Calu3 (cell line): ENCODE measurements around the gene GALNT5. TPM values are rescaled to one million over a fixed set of nuclear protein-coding genes. Genes with fewer than 3 reads are reported as not detected.

Experiments used
- BruUV-seq: library from RNA; stranded (reverse); fragments of 400-500 nt; replicated peaks from 2 replicates; lab custom pipeline; 2021; lab: Mats Ljungman, UMichigan
- CTCF ChIA-PET: fragments of 300-600 bp; sonication (Branson Sonifier 250); formaldehyde crosslinking; loops from one replicate; lab custom pipeline; 2022; ENCODE audit warnings: antibody characterized with exemption; lab: Charles Lee
- DNase-seq: peaks from one replicate; pipeline ENCODE4 v3.0.0; 2022
- H3K27ac Mint-ChIP-seq: one replicate; pipeline ENCODE4 v1.8.0; 2022; ENCODE audit warnings: mixed read lengths; ENCODE audit not compliant: unreplicated experiment
- H3K27me3 Mint-ChIP-seq: one replicate; pipeline ENCODE4 v1.8.0; 2022; ENCODE audit warnings: mixed read lengths; ENCODE audit not compliant: unreplicated experiment
- H3K36me3 Mint-ChIP-seq: one replicate; pipeline ENCODE4 v1.8.0; 2022; ENCODE audit warnings: mild to moderate bottlenecking, moderate library complexity, mixed read lengths; ENCODE audit not compliant: insufficient read depth, unreplicated experiment
- H3K4me1 Mint-ChIP-seq: one replicate; pipeline ENCODE4 v1.8.0; 2022; ENCODE audit warnings: mild to moderate bottlenecking, low read depth, mixed read lengths; ENCODE audit not compliant: unreplicated experiment
- H3K4me3 Mint-ChIP-seq: one replicate; pipeline ENCODE4 v1.8.0; 2022; ENCODE audit warnings: mild to moderate bottlenecking, low read depth, moderate library complexity, mixed read lengths; ENCODE audit not compliant: unreplicated experiment
- H3K9me3 Mint-ChIP-seq: one replicate; pipeline ENCODE4 v1.8.0; 2022; ENCODE audit warnings: low read depth, mixed read lengths; ENCODE audit not compliant: unreplicated experiment
- intact Hi-C: fragments of 100-400 bp; cut with micrococcal nuclease; formaldehyde crosslinking; loops from one replicate; pipeline ENCODE4 v1.10.0; 2022; ENCODE audit not compliant: unreplicated experiment
- total RNA-seq: library from RNA; stranded (reverse); gene quantifications from 2 replicates; pipeline ENCODE4 v1.2.3, GENCODE V29; 2022
- TF ChIP-seq, protein P1 (sequence below): fragments of 200-600 bp; IDR thresholded peaks from one replicate; pipeline ENCODE4 v1.8.0; 2022; ENCODE audit warnings: antibody characterized with exemption; ENCODE audit not compliant: unreplicated experiment

GALNT5 gene
- total RNA-seq, 1 experiment from 2014 or later, result 51.7 TPM

DNA sequence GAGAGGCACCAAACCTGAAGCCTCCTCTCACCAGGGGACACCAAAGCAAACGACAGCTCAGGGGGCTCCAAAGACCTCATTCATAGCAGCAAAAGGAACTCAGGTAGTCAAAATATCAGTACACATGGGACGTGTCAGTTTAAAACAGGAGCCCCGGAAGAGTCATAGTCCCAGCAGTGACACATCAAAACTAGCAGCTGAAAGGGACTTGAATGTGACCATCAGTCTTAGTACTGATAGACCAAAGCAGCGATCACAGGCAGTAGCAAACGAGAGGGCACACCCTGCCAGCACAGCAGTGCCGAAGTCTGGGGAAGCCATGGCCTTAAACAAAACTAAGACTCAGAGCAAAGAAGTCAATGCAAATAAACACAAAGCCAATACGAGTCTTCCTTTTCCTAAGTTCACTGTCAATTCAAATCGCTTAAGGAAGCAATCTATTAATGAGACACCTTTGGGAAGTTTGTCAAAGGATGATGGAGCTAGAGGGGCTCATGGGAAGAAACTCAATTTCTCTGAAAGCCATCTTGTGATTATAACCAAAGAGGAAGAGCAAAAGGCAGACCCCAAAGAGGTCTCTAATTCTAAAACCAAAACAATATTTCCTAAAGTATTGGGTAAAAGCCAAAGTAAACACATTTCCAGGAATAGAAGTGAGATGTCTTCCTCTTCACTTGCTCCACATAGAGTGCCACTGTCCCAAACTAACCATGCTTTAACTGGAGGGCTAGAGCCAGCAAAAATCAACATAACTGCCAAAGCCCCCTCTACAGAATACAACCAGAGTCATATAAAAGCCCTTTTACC lies 1.2 kb downstream of the GALNT5 start:
- Mint-ChIP-seq H3K36me3 (peaks cover 37% of the 10 kb centered on the region), H3K9me3 (no peaks in the 10 kb centered on the region), H3K4me3 (peak overlapping the region; percentile 95), H3K27ac (peak overlapping the region; percentile 91), H3K27me3 (no peaks in the 10 kb centered on the region), H3K4me1 (peaks cover 66% of the 10 kb centered on the region)
- CTCF ChIA-PET, result no interaction called here
- TF ChIP-seq, protein P1, sequence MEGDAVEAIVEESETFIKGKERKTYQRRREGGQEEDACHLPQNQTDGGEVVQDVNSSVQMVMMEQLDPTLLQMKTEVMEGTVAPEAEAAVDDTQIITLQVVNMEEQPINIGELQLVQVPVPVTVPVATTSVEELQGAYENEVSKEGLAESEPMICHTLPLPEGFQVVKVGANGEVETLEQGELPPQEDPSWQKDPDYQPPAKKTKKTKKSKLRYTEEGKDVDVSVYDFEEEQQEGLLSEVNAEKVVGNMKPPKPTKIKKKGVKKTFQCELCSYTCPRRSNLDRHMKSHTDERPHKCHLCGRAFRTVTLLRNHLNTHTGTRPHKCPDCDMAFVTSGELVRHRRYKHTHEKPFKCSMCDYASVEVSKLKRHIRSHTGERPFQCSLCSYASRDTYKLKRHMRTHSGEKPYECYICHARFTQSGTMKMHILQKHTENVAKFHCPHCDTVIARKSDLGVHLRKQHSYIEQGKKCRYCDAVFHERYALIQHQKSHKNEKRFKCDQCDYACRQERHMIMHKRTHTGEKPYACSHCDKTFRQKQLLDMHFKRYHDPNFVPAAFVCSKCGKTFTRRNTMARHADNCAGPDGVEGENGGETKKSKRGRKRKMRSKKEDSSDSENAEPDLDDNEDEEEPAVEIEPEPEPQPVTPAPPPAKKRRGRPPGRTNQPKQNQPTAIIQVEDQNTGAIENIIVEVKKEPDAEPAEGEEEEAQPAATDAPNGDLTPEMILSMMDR, result no peak
- intact Hi-C loops, result loop anchor here (1.0 to 10.0 kb wide), 2 partner anchors 12 to 924 kb away; partner anchors contain the start of gene NR4A2
- BruUV-seq, result TSS peak; percentile 31
- peak; percentile 22 for DNase-seq

DNA sequence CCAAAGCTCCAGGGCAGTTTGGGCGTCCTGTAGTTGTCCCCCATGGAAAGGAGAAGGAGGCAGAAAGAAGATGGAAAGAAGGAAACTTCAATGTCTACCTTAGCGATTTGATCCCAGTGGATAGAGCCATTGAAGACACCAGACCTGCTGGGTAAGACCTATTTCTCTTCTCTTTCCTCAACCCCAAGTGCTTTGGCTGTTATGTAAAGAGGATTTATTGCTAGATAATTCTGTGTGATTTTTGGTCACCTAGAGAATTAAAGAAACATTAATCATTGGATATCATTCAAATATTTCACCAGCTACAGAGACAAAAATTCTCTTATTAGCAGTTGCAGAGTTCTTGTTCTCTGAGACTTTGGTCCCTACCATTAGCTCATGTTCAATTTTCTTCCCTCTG lies 1.9 kb downstream of the GALNT5 start:
- no TSS peak for BruUV-seq
- no peaks in the 10 kb centered on the region for H3K9me3 Mint-ChIP-seq
- peaks cover 69% of the 10 kb centered on the region for H3K4me1 Mint-ChIP-seq
- no peaks in the 10 kb centered on the region for H3K27me3 Mint-ChIP-seq
- intact Hi-C loops, result loop anchor here (10.0 kb wide), 1 partner anchor 925 kb away; the partner anchor contains the start of gene NR4A2
- H3K27ac Mint-ChIP-seq, result peak overlapping the region; percentile 91
- CTCF ChIA-PET, result interaction anchor here (0.6 kb wide), 1 partner anchor 203 kb away, joined by 4 read pairs; no protein-coding TSS in a partner anchor
- peak overlapping the region; percentile 95 for H3K4me3 Mint-ChIP-seq
- TF ChIP-seq, protein P1, result no peak
- DNase-seq, result no peak
- H3K36me3 Mint-ChIP-seq, result peaks cover 37% of the 10 kb centered on the region

DNA sequence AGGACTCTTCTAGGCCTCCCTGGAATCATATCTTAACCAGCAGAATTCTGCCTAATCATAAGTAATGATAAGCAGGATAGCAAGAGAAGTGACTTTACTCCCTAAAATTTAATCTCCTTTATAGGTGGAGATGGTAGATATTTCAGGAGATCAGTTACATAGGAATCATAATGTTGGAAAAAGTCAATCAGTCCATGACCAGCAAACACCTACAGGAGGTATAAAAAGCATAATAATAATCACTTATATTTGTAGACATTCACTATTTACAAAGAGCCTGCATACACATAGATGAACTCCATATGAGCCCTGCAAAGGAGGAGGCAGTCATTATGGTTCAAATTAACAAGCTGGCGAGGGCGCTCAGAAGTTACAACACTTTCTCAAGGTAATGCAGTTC lies 2.5 kb downstream of the GALNT5 start:
- Mint-ChIP-seq H3K9me3 (no peaks in the 10 kb centered on the region), H3K4me3 (peak overlapping the region; percentile 95), H3K4me1 (peaks cover 75% of the 10 kb centered on the region), H3K36me3 (peaks cover 37% of the 10 kb centered on the region), H3K27ac (peak overlapping the region; percentile 91), H3K27me3 (no peaks in the 10 kb centered on the region)
- CTCF ChIA-PET, result interaction anchor here (0.6 to 1.5 kb wide), 2 partner anchors 13 to 204 kb away, joined by 4 to 6 read pairs; no protein-coding TSS in a partner anchor
- DNase-seq, result no peak
- TF ChIP-seq, protein P1, result no peak
- intact Hi-C loops, result loop anchor here (10.0 kb wide), 1 partner anchor 925 kb away; the partner anchor contains the start of gene NR4A2
- BruUV-seq, result no TSS peak

DNA sequence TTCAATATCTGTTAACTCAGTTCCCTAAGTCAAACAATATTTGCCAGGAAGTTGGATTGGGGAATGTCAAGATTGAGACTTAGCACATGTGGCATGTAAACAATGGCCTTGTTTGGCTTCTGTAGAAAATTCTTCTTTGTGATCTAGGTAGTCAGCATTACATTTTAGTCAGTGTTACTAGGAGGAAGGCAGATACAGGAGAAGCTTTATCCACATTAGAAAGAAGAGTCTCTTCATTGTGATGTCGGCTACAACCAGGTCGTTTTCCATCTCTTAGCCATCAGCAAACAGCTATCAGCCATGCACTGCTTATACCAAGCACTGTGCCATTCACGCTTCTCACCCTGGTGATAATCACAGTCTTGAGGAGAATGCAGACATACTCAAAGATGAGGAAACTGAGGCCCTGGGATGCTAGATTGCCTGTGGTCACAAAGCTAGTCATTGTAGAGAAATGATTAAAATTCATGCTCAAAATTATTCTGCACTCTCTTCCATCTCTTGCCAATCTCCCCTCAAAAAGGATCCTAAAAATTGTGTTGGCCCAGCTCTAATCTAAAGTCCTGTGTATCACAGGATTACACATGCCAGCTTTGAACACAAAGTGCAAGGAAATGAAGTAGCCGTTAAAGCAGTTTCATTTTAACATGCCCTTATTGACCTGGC lies 3.2 kb downstream of the GALNT5 start:
- TSS peak; percentile 90 for BruUV-seq
- Mint-ChIP-seq H3K9me3 (no peaks in the 10 kb centered on the region), H3K4me1 (peaks cover 74% of the 10 kb centered on the region), H3K36me3 (peaks cover 37% of the 10 kb centered on the region), H3K27ac (peak overlapping the region; percentile 91), H3K4me3 (peak overlapping the region; percentile 95), H3K27me3 (no peaks in the 10 kb centered on the region)
- intact Hi-C loops, result no loop called here
- DNase-seq, result no peak
- CTCF ChIA-PET, result interaction anchor here (0.6 to 1.5 kb wide), 4 partner anchors 14 to 86 kb away, joined by 3 to 6 read pairs (median 4); no protein-coding TSS in a partner anchor
- TF ChIP-seq, protein P1, result no peak
